ENCODE results near the gene GATD1.

DNA sequence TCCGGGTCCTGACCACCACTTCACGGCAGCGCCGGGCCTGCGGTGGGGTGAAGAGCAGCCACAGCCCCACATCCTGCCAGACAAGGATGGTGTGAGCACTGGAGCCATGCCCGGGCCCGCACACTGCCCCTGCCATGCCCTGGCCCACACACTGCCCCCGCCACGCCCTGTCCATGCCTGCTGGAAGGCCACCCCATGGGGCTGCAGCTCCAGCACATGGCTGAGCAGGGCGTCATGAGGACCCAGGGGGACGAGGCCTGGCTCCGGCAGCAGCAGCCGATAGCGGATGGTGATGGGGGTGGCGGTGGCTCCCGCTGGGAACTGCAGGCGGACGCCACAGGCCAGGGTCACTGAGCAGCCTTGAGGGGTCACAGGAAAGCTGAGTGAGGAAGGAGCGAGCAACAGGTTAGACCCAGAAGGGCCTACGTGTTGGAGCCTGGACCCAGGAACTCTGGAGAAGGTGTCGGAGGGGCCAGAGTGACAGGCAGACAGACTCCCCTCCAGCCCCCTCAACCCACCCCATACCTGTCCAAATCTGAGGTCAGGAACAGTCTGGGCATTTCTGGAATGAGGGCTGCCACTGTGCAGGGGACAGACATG is 24.8 kb upstream of the GATD1 start:
- no peak for TF ChIP-seq RAD21 (conservative IDR thresholded peaks at IDR 0.05)
- TF ChIP-seq, protein P1, sequence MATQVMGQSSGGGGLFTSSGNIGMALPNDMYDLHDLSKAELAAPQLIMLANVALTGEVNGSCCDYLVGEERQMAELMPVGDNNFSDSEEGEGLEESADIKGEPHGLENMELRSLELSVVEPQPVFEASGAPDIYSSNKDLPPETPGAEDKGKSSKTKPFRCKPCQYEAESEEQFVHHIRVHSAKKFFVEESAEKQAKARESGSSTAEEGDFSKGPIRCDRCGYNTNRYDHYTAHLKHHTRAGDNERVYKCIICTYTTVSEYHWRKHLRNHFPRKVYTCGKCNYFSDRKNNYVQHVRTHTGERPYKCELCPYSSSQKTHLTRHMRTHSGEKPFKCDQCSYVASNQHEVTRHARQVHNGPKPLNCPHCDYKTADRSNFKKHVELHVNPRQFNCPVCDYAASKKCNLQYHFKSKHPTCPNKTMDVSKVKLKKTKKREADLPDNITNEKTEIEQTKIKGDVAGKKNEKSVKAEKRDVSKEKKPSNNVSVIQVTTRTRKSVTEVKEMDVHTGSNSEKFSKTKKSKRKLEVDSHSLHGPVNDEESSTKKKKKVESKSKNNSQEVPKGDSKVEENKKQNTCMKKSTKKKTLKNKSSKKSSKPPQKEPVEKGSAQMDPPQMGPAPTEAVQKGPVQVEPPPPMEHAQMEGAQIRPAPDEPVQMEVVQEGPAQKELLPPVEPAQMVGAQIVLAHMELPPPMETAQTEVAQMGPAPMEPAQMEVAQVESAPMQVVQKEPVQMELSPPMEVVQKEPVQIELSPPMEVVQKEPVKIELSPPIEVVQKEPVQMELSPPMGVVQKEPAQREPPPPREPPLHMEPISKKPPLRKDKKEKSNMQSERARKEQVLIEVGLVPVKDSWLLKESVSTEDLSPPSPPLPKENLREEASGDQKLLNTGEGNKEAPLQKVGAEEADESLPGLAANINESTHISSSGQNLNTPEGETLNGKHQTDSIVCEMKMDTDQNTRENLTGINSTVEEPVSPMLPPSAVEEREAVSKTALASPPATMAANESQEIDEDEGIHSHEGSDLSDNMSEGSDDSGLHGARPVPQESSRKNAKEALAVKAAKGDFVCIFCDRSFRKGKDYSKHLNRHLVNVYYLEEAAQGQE (IDR thresholded peaks at IDR 0.05; ENCODE audit: borderline replicate concordance), result no peak
- TF ChIP-seq EP300 (conservative IDR thresholded peaks at IDR 0.05; ENCODE audit: poor library complexity, severe bottlenecking), result no peak
- no peak for TF ChIP-seq TAF1 (IDR thresholded peaks at IDR 0.05; ENCODE audit: low read depth)

All from neural cell (in vitro differentiated cells).